Neural progenitor cell (in vitro differentiated cells): ENCODE results near the gene IFRD1.

Source experiments
- CTCF ChIP-seq: fragments of 200-600 bp; sonication (generic); IDR thresholded peaks from 2 replicates; pipeline ENCODE4 v1.5.1; 2017; ENCODE audit warnings: antibody characterized with exemption, mild to moderate bottlenecking
- EZH2 ChIP-seq: fragments of 200-600 bp; sonication (generic); IDR thresholded peaks from 2 replicates; pipeline ENCODE4 v1.6.1; 2017; ENCODE audit warnings: antibody characterized with exemption, mild to moderate bottlenecking, moderate library complexity
- EZH2phosphoT487 ChIP-seq: fragments of 200-600 bp; sonication (generic); IDR thresholded peaks from 2 replicates; pipeline ENCODE4 v1.6.1; 2017; ENCODE audit warnings: antibody characterized with exemption

GRCh38 chr7:112450807-112451761 is 824 bp downstream of the IFRD1 start:
- TF ChIP-seq CTCF (no peak), EZH2phosphoT487 (no peak), EZH2 (no peak)
